ENCODE results near the gene C11orf87. TPM values are rescaled to one million over a fixed set of nuclear protein-coding genes. Genes with fewer than 3 reads are reported as not detected.

Gene C11orf87
- total RNA-seq (2014; rRNA removed; shearing (Covaris generic)) = 0.02 TPM in 1 of 2 replicates, not detected in the other
- 0.02 and 0.15 TPM in 2 replicates for polyA plus RNA-seq (2015; cell fraction: cytosol; rRNA removed)
- 0.16 and 0.27 TPM in 2 replicates for polyA plus RNA-seq (2015; cell fraction: nucleus; rRNA removed)

DNA sequence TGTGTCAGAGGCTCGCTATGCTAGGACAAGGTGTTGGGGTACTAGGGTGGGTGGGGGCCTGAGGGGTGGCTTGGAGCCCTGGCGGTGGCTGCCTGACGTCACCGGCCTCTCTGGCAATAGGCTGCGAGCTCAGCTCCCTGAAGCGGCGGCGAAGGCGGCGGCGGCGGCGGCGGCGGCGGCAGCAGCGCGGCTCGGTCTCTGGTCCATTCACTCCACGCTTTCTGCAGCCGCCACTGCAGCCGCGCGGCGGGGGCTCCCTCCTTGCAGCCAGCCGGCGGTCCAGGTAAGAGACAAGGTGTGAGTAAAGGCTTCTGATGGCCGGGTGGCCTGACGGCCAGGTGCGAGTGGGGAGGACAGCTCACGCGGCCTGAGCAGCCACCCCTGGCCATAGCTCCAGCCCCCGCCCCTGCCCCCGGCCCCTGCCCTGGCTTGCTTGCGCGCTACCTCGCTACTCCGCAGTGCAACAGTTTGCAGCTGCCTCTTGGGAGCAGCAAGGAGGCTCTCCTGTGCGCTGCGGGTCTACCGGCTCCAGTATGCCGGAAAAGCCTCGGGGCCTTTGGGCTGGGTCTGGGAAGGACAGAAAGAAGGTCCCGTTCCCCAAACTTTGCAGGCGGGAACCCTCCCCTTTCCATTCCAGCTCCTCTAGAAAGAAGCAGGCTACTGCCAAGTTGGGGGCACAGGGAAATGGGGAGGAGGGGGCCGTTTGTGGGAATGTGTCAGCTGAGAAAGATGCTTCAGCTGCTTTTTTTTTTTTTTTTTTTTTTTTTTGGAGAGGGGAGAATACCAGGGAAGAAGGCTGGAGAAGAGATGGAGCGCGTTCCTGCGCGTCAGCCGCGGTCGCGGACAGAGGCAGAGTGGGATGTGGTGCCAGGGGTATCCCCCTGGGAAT, at the start of gene C11orf87:
Gene C11orf87, plus strand, starts transcription at position 210 of the 889 bp plus-strand sequence. CDS start 1,444 bp downstream, outside the sequence.
- DNase-seq (ENCODE audit: low read depth) = no peak

DNA sequence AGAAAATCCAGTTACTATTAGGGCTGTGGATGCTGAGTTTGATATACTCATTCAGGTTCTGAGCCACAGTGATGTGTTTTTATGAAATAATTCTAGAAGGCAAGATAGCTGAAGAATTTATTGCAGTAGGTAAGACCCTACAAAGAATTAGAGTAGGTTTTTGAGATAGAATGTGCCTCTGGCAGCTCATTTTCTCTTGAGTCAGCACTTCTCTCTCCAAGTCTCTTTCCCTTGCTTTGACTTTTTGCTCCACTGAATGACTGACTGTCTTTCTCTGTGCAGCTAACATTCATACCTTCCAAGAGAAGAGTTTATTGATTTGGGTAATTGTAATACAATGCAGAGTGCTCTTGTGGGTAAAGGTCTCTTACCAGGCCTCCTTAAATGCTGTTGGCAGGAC, 48.0 kb upstream of the C11orf87 start:
- no peak for DNase-seq (ENCODE audit: low read depth)

DNA sequence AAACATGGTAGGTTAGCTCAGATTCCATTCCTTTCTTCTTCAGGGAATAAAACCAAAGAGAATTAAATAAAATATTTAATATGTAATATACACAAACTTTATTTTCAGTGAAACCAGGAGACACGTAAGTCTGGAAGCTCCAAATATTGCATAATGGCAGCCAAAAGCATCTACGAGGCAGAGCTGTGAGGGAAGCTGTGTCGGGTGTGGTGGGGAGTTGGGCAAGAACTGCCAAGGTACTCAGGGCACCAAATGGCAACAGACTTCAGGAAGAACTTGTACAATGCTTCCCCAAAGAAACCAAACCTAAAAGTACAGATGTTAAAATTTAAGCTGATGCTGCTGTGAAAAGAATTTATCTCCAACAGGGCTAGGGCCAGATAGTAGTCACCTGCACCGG, 47.5 kb upstream of the C11orf87 start:
- DNase-seq (ENCODE audit: low read depth) = no peak

DNA sequence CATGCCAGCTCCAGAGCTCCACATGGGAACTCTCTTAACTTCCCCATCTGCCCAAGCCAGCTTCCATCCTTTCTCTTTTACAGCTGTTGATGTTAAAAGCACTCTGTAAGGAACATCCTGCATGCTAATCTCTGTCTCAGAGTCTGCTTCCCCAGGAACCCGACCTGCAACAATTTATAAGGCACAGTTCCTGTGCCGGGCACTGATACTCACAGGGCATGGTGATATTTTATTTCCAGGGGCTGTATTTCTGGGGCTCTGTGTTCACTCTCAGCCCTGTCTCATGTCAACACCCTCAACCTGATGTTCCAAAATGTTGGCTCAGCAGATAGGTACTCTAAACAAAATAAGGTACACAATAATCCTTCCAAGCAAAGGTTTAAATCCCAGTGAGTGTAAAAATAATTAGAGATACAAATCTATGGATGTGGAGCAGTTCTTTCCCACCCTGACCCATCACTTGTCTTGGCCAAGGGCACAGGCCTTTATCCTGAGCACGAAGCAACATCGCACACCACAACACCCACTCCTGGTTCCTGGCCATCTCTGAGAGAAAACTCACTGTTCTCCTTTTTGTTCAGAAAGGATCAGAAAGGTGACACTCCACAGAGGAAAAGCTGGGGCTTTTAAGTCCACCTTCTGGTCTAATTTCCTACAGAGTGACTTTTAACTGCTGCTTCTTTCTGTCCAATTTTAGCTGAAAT, 44.8 kb upstream of the C11orf87 start:
- no peak for DNase-seq (ENCODE audit: low read depth)

DNA sequence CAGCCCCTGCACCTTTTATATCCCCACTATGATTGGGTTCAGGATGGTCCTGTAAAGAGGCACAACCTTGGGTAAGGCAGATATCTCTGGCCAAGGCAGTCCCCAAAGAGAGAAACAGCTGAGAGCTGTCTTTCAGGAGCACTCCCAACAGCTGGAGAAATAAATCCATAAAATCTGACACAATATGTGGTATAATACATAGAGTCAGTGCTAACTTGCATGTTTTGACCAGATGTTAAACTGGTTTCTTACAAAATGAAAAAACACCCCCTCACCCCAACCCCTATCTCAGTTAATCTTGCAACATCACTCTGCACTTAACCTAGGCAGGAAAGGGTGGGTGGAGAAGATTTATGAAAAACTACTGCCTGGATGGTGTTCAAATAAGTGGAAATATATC, 44.0 kb upstream of the C11orf87 start:
- DNase-seq (ENCODE audit: low read depth) = no peak

DNA sequence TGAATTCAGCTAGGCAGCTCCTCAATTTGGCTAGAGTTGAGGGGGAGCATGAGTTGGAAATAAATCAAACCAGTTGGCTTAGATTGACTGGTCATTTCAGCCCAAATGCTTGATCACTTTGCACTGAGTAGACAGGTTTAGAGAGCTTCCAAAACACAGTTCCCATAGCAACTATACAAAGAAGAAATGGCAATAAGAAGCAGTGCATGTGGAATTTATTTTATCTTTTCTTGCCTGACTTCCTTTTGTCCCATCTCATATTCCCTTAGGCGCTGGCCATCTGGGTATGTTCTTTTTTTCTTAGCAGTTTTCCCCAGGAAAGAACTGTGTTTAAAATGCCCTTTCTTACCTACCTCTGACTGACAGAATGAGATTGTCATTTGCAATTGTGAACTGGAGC, 38.7 kb upstream of the C11orf87 start:
- DNase-seq (ENCODE audit: low read depth) = no peak

DNA sequence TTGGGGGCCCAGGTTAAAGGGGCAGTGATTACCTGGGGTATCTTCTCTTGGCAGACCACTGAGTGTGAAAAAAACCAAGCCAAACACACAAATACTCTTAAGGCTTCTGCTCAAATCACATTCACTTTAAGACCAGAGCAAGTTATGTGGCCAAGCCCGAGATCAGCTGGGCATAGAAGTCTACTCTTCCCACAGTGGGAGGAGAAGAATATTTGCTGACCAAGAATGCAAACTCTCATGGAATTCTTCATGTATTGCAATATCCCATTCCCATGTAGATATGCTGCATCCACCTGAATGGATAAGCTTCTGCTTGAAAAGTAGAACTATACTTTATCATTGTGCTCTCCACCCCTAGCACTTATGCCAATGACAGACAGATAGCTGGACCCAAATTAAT, 37.1 kb upstream of the C11orf87 start:
- DNase-seq (ENCODE audit: low read depth) = no peak

DNA sequence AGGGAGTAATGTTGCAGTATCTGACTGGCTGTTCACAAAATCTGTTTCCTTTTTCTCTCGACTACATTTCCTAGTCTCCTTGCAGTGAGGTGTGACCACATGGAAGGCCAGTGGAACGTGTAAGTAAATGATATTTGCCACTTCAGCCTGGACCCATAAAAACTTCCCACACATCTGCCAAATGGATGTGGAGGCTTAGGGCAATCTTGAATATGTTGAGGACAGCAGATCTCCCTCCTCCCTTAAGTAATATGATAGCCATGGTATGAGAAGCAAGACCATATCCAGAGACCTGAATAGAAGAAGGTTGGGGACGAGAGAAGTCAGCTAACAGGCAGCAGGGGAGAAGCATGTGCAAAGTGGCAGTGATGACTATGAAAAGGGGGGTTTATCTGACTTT, 33.0 kb upstream of the C11orf87 start:
- DNase-seq (ENCODE audit: low read depth) = no peak

DNA sequence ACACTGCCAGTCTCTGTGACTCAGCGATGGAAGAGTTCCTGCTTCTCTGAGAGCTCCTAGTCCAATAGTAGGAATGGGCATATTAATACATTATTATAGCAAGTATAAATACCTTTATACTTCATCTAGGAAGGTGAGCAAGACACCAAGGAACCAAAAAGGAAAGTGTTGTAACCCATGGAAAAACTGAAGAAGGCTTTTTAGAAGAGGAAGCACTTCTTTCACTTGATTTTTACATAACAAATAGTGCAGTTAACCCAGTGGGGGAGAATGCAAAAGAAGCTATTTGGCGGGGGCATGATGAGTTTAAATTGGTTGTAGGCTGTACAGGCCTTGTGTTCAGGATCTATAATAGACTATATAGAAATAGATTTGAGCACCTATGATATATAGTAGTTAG, 31.2 kb upstream of the C11orf87 start:
- no peak for DNase-seq (ENCODE audit: low read depth)

DNA sequence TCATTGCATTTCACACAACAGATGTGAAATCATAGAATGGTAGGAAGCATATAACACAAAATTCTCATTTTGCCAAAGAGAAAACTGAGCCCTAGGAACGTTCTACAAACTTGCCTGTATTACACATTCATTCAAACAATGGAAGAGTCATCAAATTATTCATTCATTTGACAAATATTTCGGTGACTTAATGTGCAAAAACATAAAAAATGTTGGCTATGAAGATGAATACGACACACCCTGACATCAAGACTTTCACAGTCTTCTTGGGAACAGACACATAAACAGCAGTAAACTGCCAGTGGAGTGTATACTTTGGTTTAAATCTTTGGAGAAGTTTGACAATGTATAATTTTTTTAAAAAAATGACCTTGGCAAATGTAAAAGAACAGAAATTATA, 20.4 kb upstream of the C11orf87 start:
- no peak for DNase-seq (ENCODE audit: low read depth)

DNA sequence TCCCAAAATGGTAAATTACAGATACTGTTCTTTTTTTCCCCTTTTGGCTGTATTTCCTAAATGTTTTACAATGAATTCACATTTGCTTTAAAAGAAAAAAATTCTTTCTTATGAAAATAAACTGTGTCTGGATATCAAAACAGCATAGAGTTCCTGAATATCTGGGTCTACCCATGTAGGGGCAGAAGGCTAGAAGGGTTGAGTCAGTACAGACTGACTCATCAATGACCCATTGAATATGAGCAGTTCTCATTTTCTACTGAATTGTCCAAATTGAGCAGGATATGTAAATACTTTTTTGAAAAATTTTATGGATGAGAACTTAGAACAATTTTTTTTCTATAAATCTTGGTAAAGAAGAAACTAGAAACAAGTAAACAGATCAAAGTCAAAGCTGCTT, 16.3 kb upstream of the C11orf87 start:
- DNase-seq (ENCODE audit: low read depth) = peak; percentile 55

DNA sequence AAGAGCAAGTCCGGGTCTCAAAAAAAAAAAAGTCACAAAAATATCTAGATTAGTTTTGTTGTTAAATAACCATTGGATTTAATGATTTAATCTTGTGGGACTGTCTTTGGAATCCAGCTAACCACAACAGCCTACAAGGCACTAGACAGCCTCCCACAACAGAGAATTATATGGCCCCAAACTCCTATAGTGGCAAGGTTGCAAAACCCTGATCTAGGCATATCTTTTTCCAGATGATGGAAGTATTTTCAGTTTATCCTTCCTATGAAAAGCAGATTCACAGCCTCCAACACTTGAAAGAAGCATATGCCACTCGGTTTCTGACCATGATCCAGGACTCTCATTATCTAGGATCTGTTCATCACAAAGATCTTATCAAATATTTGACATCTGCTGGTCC, 5.4 kb upstream of the C11orf87 start:
- DNase-seq (ENCODE audit: low read depth) = no peak

DNA sequence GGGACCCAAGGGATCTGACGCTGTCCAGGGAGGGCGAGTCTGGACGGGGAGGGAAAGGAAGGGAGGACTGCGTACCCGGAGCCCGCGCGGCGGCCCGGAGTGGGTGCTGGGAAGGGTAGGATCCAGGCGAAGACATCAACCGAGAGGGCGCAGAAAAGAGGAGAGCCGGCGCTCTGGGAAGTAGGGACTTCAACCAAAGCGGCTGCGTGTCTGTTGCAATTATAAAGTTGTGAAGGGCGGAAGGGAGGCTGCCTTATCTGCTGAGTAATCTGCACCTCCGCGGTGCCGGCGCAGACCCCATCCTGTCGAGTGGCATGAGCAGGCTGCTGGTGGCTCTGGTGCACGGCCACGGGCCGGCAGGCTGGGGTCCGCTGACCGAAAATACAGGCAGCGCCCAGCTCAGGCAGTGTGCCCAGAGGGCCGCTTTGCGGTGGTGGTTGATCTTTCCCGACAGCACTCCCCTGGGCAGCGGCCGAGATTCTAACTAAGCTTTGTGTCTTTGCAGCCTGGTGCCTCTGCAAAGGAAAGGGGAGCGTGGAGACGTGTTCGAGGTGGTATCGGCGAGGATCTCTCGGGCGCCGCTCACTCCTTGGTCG, 978 bp downstream of the C11orf87 start:
- peak; percentile 31 for DNase-seq (ENCODE audit: low read depth)

DNA sequence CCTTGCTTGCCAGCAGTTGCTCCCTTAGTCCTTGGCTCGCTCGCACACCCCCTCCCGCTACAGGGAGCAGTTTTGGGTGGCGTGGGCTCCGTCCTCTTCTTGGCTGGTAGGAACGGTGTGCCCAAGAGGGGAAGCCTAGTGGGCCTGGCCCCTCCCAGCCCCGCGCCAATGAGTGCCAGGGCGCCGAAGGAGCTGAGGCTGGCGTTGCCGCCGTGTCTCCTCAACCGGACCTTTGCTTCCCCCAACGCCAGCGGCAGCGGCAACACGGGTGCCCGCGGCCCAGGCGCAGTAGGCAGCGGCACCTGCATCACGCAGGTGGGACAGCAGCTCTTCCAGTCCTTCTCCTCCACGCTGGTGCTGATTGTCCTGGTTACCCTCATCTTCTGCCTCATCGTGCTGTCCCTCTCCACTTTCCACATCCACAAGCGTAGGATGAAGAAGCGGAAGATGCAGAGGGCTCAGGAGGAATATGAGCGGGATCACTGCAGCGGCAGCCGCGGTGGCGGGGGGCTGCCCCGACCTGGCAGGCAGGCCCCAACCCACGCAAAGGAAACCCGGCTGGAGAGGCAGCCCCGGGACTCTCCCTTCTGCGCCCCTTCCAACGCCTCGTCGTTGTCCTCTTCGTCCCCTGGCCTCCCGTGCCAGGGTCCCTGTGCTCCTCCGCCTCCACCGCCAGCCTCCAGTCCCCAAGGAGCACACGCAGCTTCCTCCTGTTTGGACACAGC, 1.6 kb downstream of the C11orf87 start:
- DNase-seq (ENCODE audit: low read depth) = no peak

DNA sequence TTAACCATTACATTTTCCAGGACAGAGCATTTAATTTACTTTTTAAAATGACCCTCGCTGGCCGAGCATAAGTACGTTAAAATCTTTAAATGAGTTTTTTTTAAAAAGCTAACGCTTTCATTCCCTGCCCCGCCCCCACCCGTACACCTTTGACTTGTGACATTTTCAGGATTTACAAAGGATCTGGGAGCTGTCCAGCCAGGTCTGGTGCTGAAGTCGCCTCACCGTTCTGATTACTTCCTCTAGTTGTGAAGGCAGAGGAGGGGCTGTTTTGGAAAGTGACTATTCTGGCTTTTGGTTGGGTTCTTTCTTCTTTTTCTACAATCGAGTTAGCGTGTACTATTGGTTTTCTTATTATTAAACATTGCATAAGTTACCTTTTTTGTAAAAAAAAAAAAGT, 2.9 kb downstream of the C11orf87 start:
- DNase-seq (ENCODE audit: low read depth) = no peak

DNA sequence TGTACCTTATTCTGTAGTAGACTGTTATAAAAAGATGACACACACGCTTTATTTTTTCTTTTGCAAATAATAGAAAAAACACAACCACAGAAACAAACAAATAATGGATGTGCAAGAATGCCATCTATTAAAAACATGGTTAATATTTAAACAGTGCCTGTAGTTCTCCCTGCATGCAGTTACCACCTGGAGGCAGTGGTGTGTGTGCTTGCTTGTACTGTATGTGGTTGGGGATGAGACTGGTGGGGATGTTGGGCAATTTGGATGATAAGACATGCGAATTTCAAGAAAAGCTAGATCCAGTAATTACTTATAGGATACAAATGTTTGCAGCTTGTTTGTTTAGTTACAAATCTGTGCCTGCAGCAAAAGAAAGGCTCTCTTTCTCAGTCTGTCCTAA, 3.6 kb downstream of the C11orf87 start:
- DNase-seq (ENCODE audit: low read depth) = no peak

DNA sequence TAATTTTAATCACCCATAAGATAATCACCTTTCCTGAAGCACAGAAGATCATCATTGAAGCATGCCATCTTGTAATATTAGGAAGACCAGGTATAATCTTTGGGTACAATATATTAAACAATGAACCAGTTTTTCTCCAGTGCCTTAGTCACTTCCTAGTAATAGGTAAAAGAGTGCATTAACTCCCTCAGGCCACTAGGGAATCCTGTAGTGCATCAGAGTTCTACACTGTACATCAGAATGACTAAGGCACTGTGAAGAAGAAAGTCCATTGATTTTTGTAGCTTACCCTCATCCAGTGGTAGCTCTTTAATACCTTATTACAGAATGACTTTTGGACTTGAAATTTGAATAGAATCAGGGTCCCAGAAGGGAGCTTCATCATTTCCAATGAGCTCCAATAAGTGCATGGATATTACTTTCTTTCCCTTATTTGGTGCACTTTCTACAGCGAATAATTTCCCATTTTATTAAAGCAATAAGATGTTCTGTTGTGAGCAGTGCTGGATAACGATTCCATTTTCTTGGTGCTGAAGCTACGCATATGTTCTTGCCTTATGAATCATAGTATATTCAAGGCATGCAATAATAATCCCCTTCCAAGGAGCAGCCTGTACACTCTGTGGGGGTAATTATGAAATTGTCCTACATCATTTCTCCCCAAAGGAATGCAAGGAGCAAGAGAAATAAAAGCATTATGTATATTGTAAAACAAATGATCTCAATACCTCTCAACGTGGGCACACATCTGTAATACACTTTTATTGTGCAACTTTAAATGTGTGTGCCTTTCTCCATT, 4.7 kb downstream of the C11orf87 start:
- DNase-seq (ENCODE audit: low read depth) = no peak

DNA sequence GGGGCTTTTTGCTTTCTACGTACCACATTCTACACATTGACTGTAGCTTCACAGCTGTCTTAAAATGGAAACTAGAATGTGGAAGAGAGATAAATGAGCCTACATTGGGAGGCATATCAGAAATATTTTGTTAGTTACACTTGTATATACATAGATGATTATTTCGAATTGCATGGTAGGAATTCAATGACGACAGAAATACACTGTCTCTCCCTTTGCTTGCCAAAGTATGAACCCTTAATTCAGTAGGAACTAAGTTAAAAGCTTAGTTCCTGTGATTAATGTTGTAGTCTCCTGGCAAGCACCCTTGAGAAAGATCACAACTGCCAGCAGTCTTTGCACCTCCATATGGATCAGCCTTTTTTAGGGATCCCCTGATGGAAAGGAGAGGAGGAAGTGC, 10.1 kb downstream of the C11orf87 start:
- no peak for DNase-seq (ENCODE audit: low read depth)

DNA sequence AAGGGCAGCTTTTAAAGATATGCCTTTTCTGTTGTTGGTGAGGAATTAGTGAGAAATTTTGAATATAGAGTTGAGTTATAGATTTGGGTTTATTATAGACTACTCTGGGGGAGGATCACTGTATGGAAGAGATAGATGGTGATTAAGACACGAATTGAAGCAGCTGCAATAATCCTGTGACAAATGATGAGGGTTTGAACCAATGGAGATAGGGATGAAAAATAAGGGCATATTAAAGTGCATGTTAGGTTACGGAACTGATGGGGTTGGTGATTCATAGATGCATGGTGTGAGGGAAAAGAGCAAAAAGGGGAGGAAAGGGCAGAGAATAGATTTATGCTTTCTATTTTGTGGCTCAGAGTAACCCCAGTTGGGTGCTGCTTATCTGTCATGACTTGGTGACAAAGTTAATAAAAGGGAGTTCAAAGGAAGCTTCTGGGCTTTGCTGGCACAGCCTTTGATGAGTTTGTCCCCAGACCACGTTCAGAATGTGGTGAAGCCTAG, 11.8 kb downstream of the C11orf87 start:
- DNase-seq (ENCODE audit: low read depth) = no peak

DNA sequence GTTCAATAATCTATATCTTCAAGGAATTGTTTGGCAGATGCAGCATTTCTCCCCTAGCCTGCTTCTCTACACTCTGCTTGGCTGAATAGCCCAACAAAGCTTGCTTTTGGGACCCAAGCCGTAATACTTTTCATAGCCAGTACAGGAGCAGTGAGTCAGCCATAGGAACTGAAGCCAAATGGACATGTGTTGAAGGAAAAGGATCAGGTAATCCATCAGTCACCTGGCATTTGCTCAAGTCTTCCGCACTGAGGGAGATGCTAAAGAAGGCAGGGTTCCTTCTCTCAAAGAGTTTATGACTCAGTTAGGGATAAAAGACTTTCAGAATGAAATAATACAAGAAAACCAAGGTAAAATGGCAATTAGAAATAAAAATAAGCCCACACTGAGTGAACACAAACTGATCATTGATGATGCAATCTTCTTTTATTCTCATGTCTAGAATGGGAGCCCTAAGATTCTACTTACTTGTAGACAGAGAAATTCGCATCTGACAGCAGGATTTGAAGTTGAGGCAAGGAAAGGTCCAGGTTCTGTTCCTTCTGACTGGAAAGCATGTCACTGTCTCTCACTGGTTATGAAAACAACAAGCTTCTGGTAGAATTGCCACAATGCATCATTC, 13.2 kb downstream of the C11orf87 start:
- DNase-seq (ENCODE audit: low read depth) = peak; percentile 41
